Trophoblast cell (in vitro differentiated cells and primary cell): Measurements from ENCODE around the gene CNRIP1.

Experiments
- DNase-seq, 2 donors: peaks; one replicate each; pipeline ENCODE4 v3.0.0-alpha.2; 2016
- H2AFZ ChIP-seq: 2 replicates; pipeline ENCODE4 v1.6.1; 2013; ENCODE audit warnings: low read length, moderate library complexity, mild to moderate bottlenecking; ENCODE audit not compliant: insufficient read depth, poor library complexity
- H2AK5ac ChIP-seq: 2 replicates; pipeline ENCODE4 v1.6.1; 2013; ENCODE audit warnings: mild to moderate bottlenecking, low read length
- H2BK120ac ChIP-seq: 2 replicates; pipeline ENCODE4 v1.6.1; 2013; ENCODE audit warnings: low read length, mild to moderate bottlenecking, moderate library complexity; ENCODE audit not compliant: insufficient read depth, poor library complexity
- H2BK12ac ChIP-seq: 2 replicates; pipeline ENCODE4 v1.6.1; 2013; ENCODE audit warnings: mild to moderate bottlenecking, low read length, moderate library complexity
- H2BK5ac ChIP-seq: 2 replicates; pipeline ENCODE4 v1.6.1; 2013; ENCODE audit warnings: low read length, low read depth, moderate library complexity, mild to moderate bottlenecking; ENCODE audit not compliant: poor library complexity
- H3K14ac ChIP-seq: 2 replicates; pipeline ENCODE4 v1.6.1; 2013; ENCODE audit warnings: mild to moderate bottlenecking, low read length
- H3K18ac ChIP-seq: 2 replicates; pipeline ENCODE4 v1.6.1; 2013; ENCODE audit warnings: mild to moderate bottlenecking, low read length
- H3K23ac ChIP-seq: 2 replicates; pipeline ENCODE4 v1.6.1; 2013; ENCODE audit warnings: low read length
- H3K27ac ChIP-seq: 2 replicates; pipeline ENCODE4 v1.5.1; 2013; ENCODE audit warnings: low read depth, mild to moderate bottlenecking, inconsistent platforms, low read length, moderate library complexity
- H3K27me3 ChIP-seq: 2 replicates; pipeline ENCODE4 v1.6.1; 2013; ENCODE audit warnings: inconsistent platforms, mild to moderate bottlenecking, low read length, moderate library complexity; ENCODE audit not compliant: insufficient read depth
- H3K36me3 ChIP-seq, 2 experiments: 1 replicate in 1 of 2; 2 replicates in 1 of 2; pipeline ENCODE4 v1.6.1; 2013; ENCODE audit warnings: low read length in 2 of 2, mild to moderate bottlenecking in 2 of 2, moderate library complexity in 1 of 2; ENCODE audit not compliant: insufficient read depth in 2 of 2, control insufficient read depth in 1 of 2
- H3K4ac ChIP-seq: 2 replicates; pipeline ENCODE4 v1.6.1; 2013; ENCODE audit warnings: low read depth, mild to moderate bottlenecking, low read length, moderate library complexity
- H3K4me1 ChIP-seq, 2 experiments: 1 replicate in 1 of 2; 2 replicates in 1 of 2; pipeline ENCODE4 v1.6.1; 2013; ENCODE audit warnings: low read length in 2 of 2, mild to moderate bottlenecking in 2 of 2, moderate library complexity in 1 of 2; ENCODE audit not compliant: insufficient read depth in 2 of 2, control insufficient read depth in 1 of 2
- H3K4me2 ChIP-seq: 2 replicates; pipeline ENCODE4 v1.6.1; 2013; ENCODE audit warnings: inconsistent platforms, mild to moderate bottlenecking, low read length, moderate library complexity
- H3K4me3 ChIP-seq: 2 replicates; pipeline ENCODE4 v1.5.1; 2013; ENCODE audit warnings: mild to moderate bottlenecking, low read depth, low read length, inconsistent platforms
- H3K79me1 ChIP-seq: one replicate; pipeline ENCODE4 v1.6.1; 2013; ENCODE audit warnings: low read length
- H3K79me2 ChIP-seq: 2 replicates; pipeline ENCODE4 v1.6.1; 2013; ENCODE audit warnings: low read length, mild to moderate bottlenecking; ENCODE audit not compliant: control insufficient read depth, insufficient read depth, poor library complexity
- H3K9ac ChIP-seq: 2 replicates; pipeline ENCODE4 v1.6.1; 2013; ENCODE audit warnings: mild to moderate bottlenecking, low read length
- H3K9me3 ChIP-seq: 2 replicates; pipeline ENCODE4 v1.6.1; 2013; ENCODE audit warnings: low read depth, mild to moderate bottlenecking, control low read depth, inconsistent platforms, low read length; ENCODE audit not compliant: insufficient read depth
- H4K12ac ChIP-seq: 2 replicates; pipeline ENCODE4 v1.6.1; 2013; ENCODE audit warnings: low read depth, mild to moderate bottlenecking, low read length, moderate library complexity
- H4K8ac ChIP-seq: 2 replicates; pipeline ENCODE4 v1.6.1; 2013; ENCODE audit warnings: low read depth, mild to moderate bottlenecking, low read length, moderate library complexity
- H4K91ac ChIP-seq: one replicate; pipeline ENCODE4 v1.6.1; 2013; ENCODE audit warnings: low read depth, mild to moderate bottlenecking, low read length, moderate library complexity
- WGBS: extraction: QIAGEN DNeasy Blood & Tissue Kit; methylation state at CpG from one replicate; pipeline ENCODE4 v1.1.7; 2013; ENCODE audit warnings: missing lambda C conversion rate; ENCODE audit not compliant: insufficient read length, insufficient coverage; ENCODE audit errors: extremely low coverage; 5-methylcytosine and 5-hydroxymethylcytosine counted together

The CNRIP1 gene

GRCh38 chr2:68330691-68331090 is 10.9 kb upstream of the CNRIP1 start:
- no peak overlapping the region for H3K27ac ChIP-seq
- no peak overlapping the region for H3K23ac ChIP-seq
- H4K91ac ChIP-seq = no peak overlapping the region
- H4K8ac ChIP-seq = no peak overlapping the region
- no peak overlapping the region for H3K9ac ChIP-seq
- no peak overlapping the region for H2AFZ ChIP-seq
- H4K12ac ChIP-seq = no peak overlapping the region
- no peaks in the 10 kb centered on the region for H3K9me3 ChIP-seq
- H3K27me3 ChIP-seq = no peaks in the 10 kb centered on the region
- H2BK120ac ChIP-seq = no peak overlapping the region
- H3K18ac ChIP-seq = no peak overlapping the region
- no peaks in the 10 kb centered on the region for H3K36me3 ChIP-seq
- H2AK5ac ChIP-seq = no peak overlapping the region
- WGBS = no CpG with 5 or more reads among the region's 2 CpGs
- no peaks in the 10 kb centered on the region for H3K4me1 ChIP-seq
- no peaks in the 10 kb centered on the region for H3K79me2 ChIP-seq
- H3K79me1 ChIP-seq = no peaks in the 10 kb centered on the region
- H3K14ac ChIP-seq = no peak overlapping the region
- no peak overlapping the region for H2BK5ac ChIP-seq
- no peak overlapping the region for H3K4me3 ChIP-seq
- no peak overlapping the region for H3K4ac ChIP-seq
- DNase-seq = peak in 1 of 2 donors; percentile 23
- no peak overlapping the region for H2BK12ac ChIP-seq
- H3K4me2 ChIP-seq = no peak overlapping the region

- no peak overlapping the region for H2AFZ ChIP-seq
- H4K91ac ChIP-seq = no peak overlapping the region
- no peak overlapping the region for H2BK12ac ChIP-seq
- no peaks in the 10 kb centered on the region for H3K79me2 ChIP-seq
- H3K4me3 ChIP-seq = no peak overlapping the region
- no peak for DNase-seq
- no CpG with 5 or more reads among the region's 5 CpGs for WGBS
- H3K27ac ChIP-seq = no peak overlapping the region
- H4K12ac ChIP-seq = no peak overlapping the region
- H3K4me2 ChIP-seq = no peak overlapping the region
- H2BK5ac ChIP-seq = no peak overlapping the region
- no peaks in the 10 kb centered on the region for H3K36me3 ChIP-seq
- H4K8ac ChIP-seq = no peak overlapping the region
- no peak overlapping the region for H3K4ac ChIP-seq
- H3K18ac ChIP-seq = no peak overlapping the region
- no peak overlapping the region for H3K14ac ChIP-seq
- H3K4me1 ChIP-seq = no peaks in the 10 kb centered on the region
- no peak overlapping the region for H3K23ac ChIP-seq
- H2BK120ac ChIP-seq = no peak overlapping the region
- no peaks in the 10 kb centered on the region for H3K79me1 ChIP-seq
- H3K9me3 ChIP-seq = no peaks in the 10 kb centered on the region
- H3K27me3 ChIP-seq = no peaks in the 10 kb centered on the region
- H2AK5ac ChIP-seq = no peak overlapping the region
- H3K9ac ChIP-seq = no peak overlapping the region
Measured at GRCh38 chr2:68328901-68329300, 9.2 kb upstream of the CNRIP1 start.

GRCh38 chr2:68325056-68325455 is 5.3 kb upstream of the CNRIP1 start:
- Histone ChIP-seq H3K9me3 (no peaks in the 10 kb centered on the region), H3K27me3 (peaks cover 2% of the 10 kb centered on the region), H2BK5ac (no peak overlapping the region)

GRCh38 chr2:68320118-68320641 is 431 bp upstream of the CNRIP1 start:
- H3K14ac ChIP-seq = no peak overlapping the region

More at GRCh38 chr2:68325056-68325455, 5.3 kb upstream of the CNRIP1 start:
- no peaks in the 10 kb centered on the region for H3K79me2 ChIP-seq
- H3K4me1 ChIP-seq = no peaks in the 10 kb centered on the region
- H4K8ac ChIP-seq = no peak overlapping the region
- H3K79me1 ChIP-seq = no peaks in the 10 kb centered on the region
- no peak overlapping the region for H3K4ac ChIP-seq
- H3K14ac ChIP-seq = no peak overlapping the region
- no peak overlapping the region for H2AK5ac ChIP-seq
- H3K23ac ChIP-seq = no peak overlapping the region
- no peak overlapping the region for H4K12ac ChIP-seq
- no peak overlapping the region for H3K27ac ChIP-seq
- H3K36me3 ChIP-seq = no peaks in the 10 kb centered on the region
- H2AFZ ChIP-seq = no peak overlapping the region
- no peak overlapping the region for H3K4me2 ChIP-seq
- no peak for DNase-seq
- no peak overlapping the region for H3K18ac ChIP-seq
- no peak overlapping the region for H2BK12ac ChIP-seq
- H3K4me3 ChIP-seq = no peak overlapping the region
- H2BK120ac ChIP-seq = no peak overlapping the region
- no peak overlapping the region for H3K9ac ChIP-seq
- H4K91ac ChIP-seq = no peak overlapping the region
- WGBS = no CpG with 5 or more reads among the region's 3 CpGs

More at GRCh38 chr2:68320118-68320641, 431 bp upstream of the CNRIP1 start:
- Histone ChIP-seq H3K18ac (no peak overlapping the region), H2AK5ac (no peak overlapping the region), H3K79me2 (no peaks in the 10 kb centered on the region), H3K36me3 (no peaks in the 10 kb centered on the region), H3K23ac (no peak overlapping the region), H3K79me1 (no peaks in the 10 kb centered on the region), H3K4me2 (peak overlapping the region; percentile 95), H3K4me3 (peak overlapping the region; percentile 65), H3K4ac (no peak overlapping the region), H3K9ac (no peak overlapping the region), H2BK12ac (no peak overlapping the region), H2AFZ (no peak overlapping the region), H3K4me1 (peaks cover 10 to 11% of the 10 kb centered on the region in 2 experiments), H4K8ac (no peak overlapping the region), H3K27me3 (peaks cover 25% of the 10 kb centered on the region), H3K9me3 (peaks cover 4% of the 10 kb centered on the region), H4K12ac (no peak overlapping the region), H3K27ac (no peak overlapping the region), H2BK5ac (no peak overlapping the region), H4K91ac (no peak overlapping the region), H2BK120ac (no peak overlapping the region)
- DNase-seq = peak in 1 of 2 donors; percentile 37
- WGBS = no CpG with 5 or more reads among the region's 11 CpGs
